ENCODE results near the gene HENMT1. TPM values are rescaled to one million over a fixed set of nuclear protein-coding genes. Genes with fewer than 3 reads are reported as not detected.

Gene HENMT1
- total and polyA plus RNA-seq, 9 of the 15 experiments (the other 6 are each of a cell fraction or from before 2014, with no cell fraction given): not detected

- no peak for TF ChIP-seq ZNF766 (CRISPR knock-in tag; conservative IDR thresholded peaks at IDR 0.05)
- no peak for TF ChIP-seq MBD1 (CRISPR knock-in tag; IDR thresholded peaks at IDR 0.05)
- peak; percentile 56; the same call in 1 of the 2 replicates for TF ChIP-seq ESRRA (IDR thresholded peaks at IDR 0.05; ENCODE audit: borderline replicate concordance, low read depth)
- TF ChIP-seq RHOXF2B (CRISPR knock-in tag; conservative IDR thresholded peaks at IDR 0.05): no peak
- peak; percentile 74 for TF ChIP-seq FOSL1 (tag; conservative IDR thresholded peaks at IDR 0.05)
- 0 out of 2 replicates have a peak, but pooled peaks have one; percentile 32 for TF ChIP-seq PYGO2 (tag; IDR thresholded peaks at IDR 0.05)
- no peak for TF ChIP-seq PPARD (CRISPR knock-in tag; IDR thresholded peaks at IDR 0.05)
- no peak for TF ChIP-seq KDM5B (IDR thresholded peaks at IDR 0.05; ENCODE audit: insufficient replicate concordance, low read depth, low read length)
- no peak for TF ChIP-seq MAFG (tag; conservative IDR thresholded peaks at IDR 0.05)
- TF ChIP-seq SMAD4 (CRISPR knock-in tag; conservative IDR thresholded peaks at IDR 0.05): no peak
- TF ChIP-seq DPF2 (IDR thresholded peaks at IDR 0.05): peak; percentile 41; the same call in 1 of the 2 replicates
- TF ChIP-seq SREBF1 (IDR thresholded peaks at IDR 0.05; ENCODE audit: borderline replicate concordance, low read depth, low read length): no peak
- peak in 1 of 2 experiments; percentile 67; a peak in 2 of 4 replicates for TF ChIP-seq TEAD1 (CRISPR knock-in tag; IDR thresholded peaks at IDR 0.05)
- TF ChIP-seq RNF2 (IDR thresholded peaks at IDR 0.05): peak; percentile 38; the same call in 1 of the 2 replicates
- no peak for TF ChIP-seq NFIX (CRISPR knock-in tag; IDR thresholded peaks at IDR 0.05; ENCODE audit: low read depth)
- peak; percentile 60; the same call in 1 of the 2 replicates for TF ChIP-seq MEF2D (tag; conservative IDR thresholded peaks at IDR 0.05; ENCODE audit: low read depth)
- peak; percentile 37; the same call in 1 of the 2 replicates for TF ChIP-seq CBFA2T2 (conservative IDR thresholded peaks at IDR 0.05)
- TF ChIP-seq RFX7 (CRISPR knock-in tag; IDR thresholded peaks at IDR 0.05): no peak
- TF ChIP-seq ZBTB49 (CRISPR knock-in tag; IDR thresholded peaks at IDR 0.05; ENCODE audit: borderline replicate concordance): no peak
- TF ChIP-seq ZNF174 (CRISPR knock-in tag; IDR thresholded peaks at IDR 0.05): no peak
- TF ChIP-seq SRSF9 (IDR thresholded peaks at IDR 0.05; ENCODE audit: borderline replicate concordance, low read depth, low read length): no peak
- no peak for TF ChIP-seq ZBTB17 (CRISPR knock-in tag; IDR thresholded peaks at IDR 0.05)
- no peak for TF ChIP-seq GABPB1 (CRISPR knock-in tag; IDR thresholded peaks at IDR 0.05)
Observed at GRCh38 chr1:108617008-108617723, 43.7 kb downstream of the HENMT1 start (continued).
